ENCODE measurements around the gene TTLL3.

DNA sequence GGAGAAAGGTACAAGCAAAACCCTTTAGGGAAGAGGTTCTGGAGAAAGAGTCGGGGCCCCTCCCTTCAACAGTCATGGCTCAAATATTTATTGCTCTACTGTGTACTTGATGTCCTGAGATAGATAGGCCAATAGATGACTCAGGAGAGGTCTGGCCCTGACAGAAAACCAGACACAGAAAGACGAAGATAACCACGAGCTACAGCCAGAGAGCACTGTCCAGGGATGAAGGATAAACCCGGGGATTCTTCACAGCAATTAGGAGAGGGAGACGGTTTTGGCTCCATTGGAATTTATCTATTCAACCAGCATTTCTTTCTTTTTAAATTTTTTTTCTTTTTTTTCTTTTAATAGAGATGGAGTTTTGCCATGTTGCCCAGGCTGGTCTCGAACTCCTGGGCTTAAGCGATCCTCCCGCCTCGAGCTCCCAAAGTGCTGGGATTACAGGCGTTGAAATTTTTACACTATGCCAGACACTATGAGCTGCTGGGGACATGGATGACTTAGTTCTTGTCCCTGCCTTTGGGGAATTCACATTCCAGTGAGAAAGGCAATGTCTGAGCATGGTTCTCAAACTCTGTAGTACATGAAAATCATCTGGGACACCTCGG is 74.6 kb downstream of the TTLL3 start:
- TF ChIP-seq, protein P1, sequence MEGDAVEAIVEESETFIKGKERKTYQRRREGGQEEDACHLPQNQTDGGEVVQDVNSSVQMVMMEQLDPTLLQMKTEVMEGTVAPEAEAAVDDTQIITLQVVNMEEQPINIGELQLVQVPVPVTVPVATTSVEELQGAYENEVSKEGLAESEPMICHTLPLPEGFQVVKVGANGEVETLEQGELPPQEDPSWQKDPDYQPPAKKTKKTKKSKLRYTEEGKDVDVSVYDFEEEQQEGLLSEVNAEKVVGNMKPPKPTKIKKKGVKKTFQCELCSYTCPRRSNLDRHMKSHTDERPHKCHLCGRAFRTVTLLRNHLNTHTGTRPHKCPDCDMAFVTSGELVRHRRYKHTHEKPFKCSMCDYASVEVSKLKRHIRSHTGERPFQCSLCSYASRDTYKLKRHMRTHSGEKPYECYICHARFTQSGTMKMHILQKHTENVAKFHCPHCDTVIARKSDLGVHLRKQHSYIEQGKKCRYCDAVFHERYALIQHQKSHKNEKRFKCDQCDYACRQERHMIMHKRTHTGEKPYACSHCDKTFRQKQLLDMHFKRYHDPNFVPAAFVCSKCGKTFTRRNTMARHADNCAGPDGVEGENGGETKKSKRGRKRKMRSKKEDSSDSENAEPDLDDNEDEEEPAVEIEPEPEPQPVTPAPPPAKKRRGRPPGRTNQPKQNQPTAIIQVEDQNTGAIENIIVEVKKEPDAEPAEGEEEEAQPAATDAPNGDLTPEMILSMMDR (IDR thresholded peaks at IDR 0.05), result peak in 3 of 6 experiments; percentile 13 to 42 (median 33)
- TF ChIP-seq POLR2A (IDR thresholded peaks at IDR 0.05), result peak in 1 of 2 donors; percentile 58

Measured in Peyer's patch (tissue), 4 donors.